OCI-LY1 (cell line): Measurements from ENCODE around the gene TRAK1.

Experiments
- H2AFZ ChIP-seq: fragments of 200-600 bp; sonication (generic), shearing (Covaris generic); 2 replicates; pipeline ENCODE4 v1.6.0; 2014; ENCODE audit warnings: antibody characterized with exemption, mild to moderate bottlenecking, low read length
- H3F3A ChIP-seq: fragments of 200-600 bp; sonication (generic), shearing (Covaris generic); 2 replicates; pipeline ENCODE4 v1.6.0; 2014; ENCODE audit warnings: mild to moderate bottlenecking, antibody characterized with exemption, low read length, moderate library complexity; ENCODE audit not compliant: insufficient read depth
- H3K27ac ChIP-seq: fragments of 200-600 bp; sonication (generic); 2 replicates; pipeline ENCODE4 v1.5.1; 2014; ENCODE audit warnings: low read length, mixed run types, mild to moderate bottlenecking, low read depth; ENCODE audit not compliant: poor library complexity, severe bottlenecking
- H3K27me3 ChIP-seq: fragments of 200-600 bp; sonication (generic); 2 replicates; pipeline ENCODE4 v1.6.0; 2014; ENCODE audit warnings: antibody characterized with exemption, mild to moderate bottlenecking, low read length, moderate library complexity; ENCODE audit not compliant: insufficient read depth
- H3K36me3 ChIP-seq: fragments of 200-600 bp; sonication (generic); 2 replicates; pipeline ENCODE4 v1.6.1; 2014; ENCODE audit warnings: mild to moderate bottlenecking, antibody characterized with exemption, low read length, moderate library complexity, mixed read lengths; ENCODE audit not compliant: insufficient read depth
- H3K4me1 ChIP-seq: fragments of 200-600 bp; sonication (generic); 2 replicates; pipeline ENCODE4 v1.5.1; 2014; ENCODE audit warnings: mild to moderate bottlenecking, low read length, moderate library complexity; ENCODE audit not compliant: insufficient read depth, severe bottlenecking
- H3K4me2 ChIP-seq: fragments of 200-600 bp; sonication (generic), shearing (Covaris generic); 2 replicates; pipeline ENCODE4 v1.6.1; 2014; ENCODE audit warnings: low read length
- H3K4me3 ChIP-seq: fragments of 200-600 bp; sonication (generic); 2 replicates; pipeline ENCODE4 v1.5.1; 2014; ENCODE audit warnings: low read length, low read depth, mild to moderate bottlenecking, mixed read lengths; ENCODE audit not compliant: poor library complexity, severe bottlenecking
- H3K79me2 ChIP-seq: fragments of 200-600 bp; shearing (Covaris generic); 2 replicates; pipeline ENCODE4 v1.6.1; 2016; ENCODE audit warnings: mixed run types, low read length, mixed read lengths; ENCODE audit not compliant: insufficient read depth
- H3K9ac ChIP-seq: fragments of 200-600 bp; sonication (generic), shearing (Covaris generic); 2 replicates; pipeline ENCODE4 v1.6.1; 2014; ENCODE audit warnings: mild to moderate bottlenecking, low read length, mixed read lengths
- H3K9me2 ChIP-seq: fragments of 200-600 bp; sonication (generic), shearing (Covaris generic); 2 replicates; pipeline ENCODE4 v1.6.1; 2014; ENCODE audit warnings: low read depth, mild to moderate bottlenecking, low read length, mixed read lengths
- H3K9me3 ChIP-seq: fragments of 200-600 bp; shearing (Covaris generic); 2 replicates; pipeline ENCODE4 v1.6.1; 2014; ENCODE audit warnings: low read length, mixed read lengths
- H4K20me1 ChIP-seq: fragments of 200-600 bp; sonication (generic), shearing (Covaris generic); 2 replicates; pipeline ENCODE4 v1.6.0; 2016; ENCODE audit warnings: mild to moderate bottlenecking, low read length; ENCODE audit not compliant: insufficient read depth
- EZH2 ChIP-seq: fragments of 200-600 bp; sonication (generic), shearing (Covaris generic); IDR thresholded peaks from 2 replicates; pipeline ENCODE4 v1.8.0; 2017; ENCODE audit warnings: borderline replicate concordance, mixed run types, mild to moderate bottlenecking, antibody characterized with exemption, low read length, moderate library complexity, mixed read lengths
- TF ChIP-seq, protein P1 (sequence below): fragments of 200-600 bp; sonication (generic), shearing (Covaris generic); IDR thresholded peaks from 2 replicates; pipeline ENCODE4 v1.5.1; 2017; ENCODE audit warnings: mild to moderate bottlenecking, antibody characterized with exemption, low read length, moderate library complexity, mixed read lengths

Gene TRAK1

DNA sequence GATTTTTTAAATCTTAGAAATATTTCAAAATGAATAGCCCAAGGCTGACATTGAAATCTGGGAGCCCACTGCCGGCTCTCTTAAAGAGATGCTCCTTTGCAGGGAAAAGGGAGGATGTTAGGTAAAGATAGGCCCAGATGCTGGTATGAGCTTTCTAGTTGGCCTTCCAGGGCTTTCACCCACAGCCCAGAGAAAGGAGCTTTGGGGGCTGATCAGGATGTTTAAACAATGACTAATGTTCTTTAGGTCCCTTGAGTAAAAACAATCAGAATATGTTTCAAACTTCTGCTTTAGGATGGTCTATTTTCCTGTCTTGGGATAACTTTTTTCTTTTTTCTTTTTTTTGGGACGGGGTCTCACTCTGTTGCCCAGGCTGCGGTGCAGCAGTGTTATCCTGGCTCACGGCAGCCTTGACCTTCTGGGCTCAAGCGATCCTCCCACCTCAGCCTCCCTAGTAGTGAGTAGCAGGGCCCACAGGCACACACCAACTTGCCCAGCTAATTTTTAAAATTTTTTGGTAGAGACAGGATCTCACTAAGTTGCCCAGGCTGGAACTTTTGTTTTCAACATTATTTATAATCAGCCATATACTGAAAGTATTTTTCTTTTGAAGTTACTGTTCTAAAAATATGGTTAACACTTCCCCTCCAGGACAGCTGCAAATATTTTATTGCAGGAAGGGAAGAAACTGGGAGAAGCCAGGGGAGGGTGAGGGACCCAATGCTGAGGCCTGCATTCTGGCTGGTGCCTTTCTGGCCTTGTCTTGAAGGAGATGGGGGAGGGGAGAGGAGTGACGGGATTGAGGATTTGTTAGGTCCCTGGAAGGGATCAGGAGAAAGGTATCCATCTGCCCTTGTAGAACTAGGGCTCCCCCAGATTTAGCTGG lies 70.1 kb downstream of the TRAK1 start:
- no peak overlapping the region for H2AFZ ChIP-seq
- H3K27me3 ChIP-seq, result no peaks in the 10 kb centered on the region
- no peaks in the 10 kb centered on the region for H3K36me3 ChIP-seq
- TF ChIP-seq, protein P1, sequence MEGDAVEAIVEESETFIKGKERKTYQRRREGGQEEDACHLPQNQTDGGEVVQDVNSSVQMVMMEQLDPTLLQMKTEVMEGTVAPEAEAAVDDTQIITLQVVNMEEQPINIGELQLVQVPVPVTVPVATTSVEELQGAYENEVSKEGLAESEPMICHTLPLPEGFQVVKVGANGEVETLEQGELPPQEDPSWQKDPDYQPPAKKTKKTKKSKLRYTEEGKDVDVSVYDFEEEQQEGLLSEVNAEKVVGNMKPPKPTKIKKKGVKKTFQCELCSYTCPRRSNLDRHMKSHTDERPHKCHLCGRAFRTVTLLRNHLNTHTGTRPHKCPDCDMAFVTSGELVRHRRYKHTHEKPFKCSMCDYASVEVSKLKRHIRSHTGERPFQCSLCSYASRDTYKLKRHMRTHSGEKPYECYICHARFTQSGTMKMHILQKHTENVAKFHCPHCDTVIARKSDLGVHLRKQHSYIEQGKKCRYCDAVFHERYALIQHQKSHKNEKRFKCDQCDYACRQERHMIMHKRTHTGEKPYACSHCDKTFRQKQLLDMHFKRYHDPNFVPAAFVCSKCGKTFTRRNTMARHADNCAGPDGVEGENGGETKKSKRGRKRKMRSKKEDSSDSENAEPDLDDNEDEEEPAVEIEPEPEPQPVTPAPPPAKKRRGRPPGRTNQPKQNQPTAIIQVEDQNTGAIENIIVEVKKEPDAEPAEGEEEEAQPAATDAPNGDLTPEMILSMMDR, result no peak
- H3K4me2 ChIP-seq, result peak overlapping the region; percentile 18; the same call in 1 of the 2 replicates
- H3K9me2 ChIP-seq, result no peaks in the 10 kb centered on the region
- peak overlapping the region; percentile 60 for H3K4me3 ChIP-seq
- peaks cover 22% of the 10 kb centered on the region for H3K79me2 ChIP-seq
- H3K9ac ChIP-seq, result no peak overlapping the region; the same call in 1 of the 2 replicates
- no peaks in the 10 kb centered on the region for H3K9me3 ChIP-seq
- H3K4me1 ChIP-seq, result peaks cover 77% of the 10 kb centered on the region
- H3K27ac ChIP-seq, result peak overlapping the region; percentile 84
- no peaks in the 10 kb centered on the region for H4K20me1 ChIP-seq
- no peaks in the 10 kb centered on the region for H3F3A ChIP-seq

DNA sequence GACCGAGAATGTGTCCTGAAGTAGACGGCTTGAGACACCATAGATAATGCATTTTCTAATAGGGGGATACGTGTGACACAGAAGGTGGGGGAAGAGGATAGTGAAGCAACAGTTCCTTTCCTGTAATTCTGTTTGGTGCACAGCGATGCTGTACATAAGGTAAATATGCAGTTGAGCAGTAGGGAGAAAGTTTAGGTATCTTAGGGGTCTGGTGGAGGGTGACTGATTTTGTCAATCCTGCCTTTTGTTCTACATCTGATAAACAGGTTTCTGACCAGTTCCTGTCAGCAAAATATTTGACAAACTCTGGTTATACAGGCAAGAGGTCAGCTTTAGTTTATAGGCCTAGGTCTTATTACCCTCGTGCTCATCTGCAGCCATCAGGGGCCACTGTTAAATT lies 71.3 kb downstream of the TRAK1 start:
- peak overlapping the region; percentile 13; the same call in 1 of the 2 replicates for H3K9ac ChIP-seq
- H3K9me2 ChIP-seq, result no peaks in the 10 kb centered on the region
- no peaks in the 10 kb centered on the region for H3K9me3 ChIP-seq
- TF ChIP-seq EZH2, result no peak
- TF ChIP-seq, protein P1, result no peak
- H2AFZ ChIP-seq, result no peak overlapping the region
- H3F3A ChIP-seq, result no peaks in the 10 kb centered on the region
- H3K36me3 ChIP-seq, result no peaks in the 10 kb centered on the region
- H3K27ac ChIP-seq, result peak overlapping the region; percentile 47
- H3K27me3 ChIP-seq, result no peaks in the 10 kb centered on the region
- no peaks in the 10 kb centered on the region for H4K20me1 ChIP-seq
- peaks cover 22% of the 10 kb centered on the region for H3K79me2 ChIP-seq
- H3K4me3 ChIP-seq, result peak overlapping the region; percentile 12
- peak overlapping the region; percentile 42; the same call in 1 of the 2 replicates for H3K4me2 ChIP-seq
- peaks cover 85% of the 10 kb centered on the region for H3K4me1 ChIP-seq

DNA sequence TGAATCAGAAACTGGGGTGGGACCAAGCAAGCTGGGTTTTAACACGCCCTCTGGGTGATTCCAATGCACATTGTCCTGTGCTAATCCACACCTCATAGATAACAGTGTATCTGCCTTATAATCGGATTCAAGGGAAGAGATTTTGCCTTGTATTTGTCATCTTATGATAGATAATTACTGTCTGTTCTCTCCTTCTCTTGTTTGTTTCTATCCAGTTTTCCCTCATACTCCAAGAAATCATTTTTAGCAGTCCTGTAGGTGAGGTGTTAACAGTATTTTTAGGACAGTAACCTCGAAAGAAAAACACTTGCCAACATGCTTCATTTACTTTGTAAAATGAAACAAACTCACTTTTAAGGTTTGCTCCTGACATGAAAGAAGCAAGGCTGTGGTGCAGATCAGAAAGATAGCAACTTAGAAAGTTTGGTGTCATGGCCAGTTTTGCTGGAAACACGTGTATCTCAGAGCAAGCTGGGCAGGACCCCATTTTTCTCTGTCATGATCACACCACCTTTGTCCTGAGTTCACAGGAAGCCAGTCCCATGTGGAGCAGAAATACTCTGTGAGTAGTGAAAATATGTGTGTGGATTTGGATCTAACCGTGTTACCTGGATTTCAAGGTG lies 72.6 kb downstream of the TRAK1 start:
- Histone ChIP-seq H4K20me1 (no peaks in the 10 kb centered on the region), H3K9ac (peak overlapping the region; percentile 17; the same call in 1 of the 2 replicates), H3K9me2 (no peaks in the 10 kb centered on the region), H2AFZ (no peak overlapping the region), H3K27ac (peak overlapping the region; percentile 72), H3K4me3 (no peak overlapping the region), H3K4me1 (peaks cover 74% of the 10 kb centered on the region), H3K36me3 (no peaks in the 10 kb centered on the region), H3K79me2 (peaks cover 22% of the 10 kb centered on the region), H3K9me3 (no peaks in the 10 kb centered on the region), H3K27me3 (no peaks in the 10 kb centered on the region), H3K4me2 (peak overlapping the region; percentile 25; the same call in 1 of the 2 replicates), H3F3A (no peaks in the 10 kb centered on the region)
- TF ChIP-seq, protein P1, result no peak
- TF ChIP-seq EZH2, result no peak
